GM21447 (cell line): Measurements from ENCODE around the gene CYGB.

Source experiments
- ATAC-seq: cut with Tn5 transposase; IDR thresholded peaks from one replicate; pipeline ENCODE4 v1.9.1; 2021; ENCODE audit not compliant: unreplicated experiment

Gene CYGB

GRCh38 chr17:76484228-76484725, 53.2 kb downstream of the CYGB start:
- no peak for ATAC-seq

GRCh38 chr17:76481071-76481655, 56.3 kb downstream of the CYGB start:
- peak; percentile 52 for ATAC-seq

- peak; percentile 6 for ATAC-seq
These were observed 56.9 kb downstream of the CYGB start for GRCh38 chr17:76480632-76481031.

GRCh38 chr17:76479515-76480060, 57.9 kb downstream of the CYGB start:
- no peak for ATAC-seq

GRCh38 chr17:76478730-76479514, 58.6 kb downstream of the CYGB start:
- ATAC-seq: no peak

- ATAC-seq: no peak
These were observed 59.4 kb downstream of the CYGB start for GRCh38 chr17:76478097-76478496.

- no peak for ATAC-seq
These were observed 59.9 kb downstream of the CYGB start for GRCh38 chr17:76477576-76477975.
